ENCODE data around the gene JSRP1.

GRCh38 chr19:2277138-2277537 is 20.9 kb upstream of the JSRP1 start:
- TF ChIP-seq, protein P1, sequence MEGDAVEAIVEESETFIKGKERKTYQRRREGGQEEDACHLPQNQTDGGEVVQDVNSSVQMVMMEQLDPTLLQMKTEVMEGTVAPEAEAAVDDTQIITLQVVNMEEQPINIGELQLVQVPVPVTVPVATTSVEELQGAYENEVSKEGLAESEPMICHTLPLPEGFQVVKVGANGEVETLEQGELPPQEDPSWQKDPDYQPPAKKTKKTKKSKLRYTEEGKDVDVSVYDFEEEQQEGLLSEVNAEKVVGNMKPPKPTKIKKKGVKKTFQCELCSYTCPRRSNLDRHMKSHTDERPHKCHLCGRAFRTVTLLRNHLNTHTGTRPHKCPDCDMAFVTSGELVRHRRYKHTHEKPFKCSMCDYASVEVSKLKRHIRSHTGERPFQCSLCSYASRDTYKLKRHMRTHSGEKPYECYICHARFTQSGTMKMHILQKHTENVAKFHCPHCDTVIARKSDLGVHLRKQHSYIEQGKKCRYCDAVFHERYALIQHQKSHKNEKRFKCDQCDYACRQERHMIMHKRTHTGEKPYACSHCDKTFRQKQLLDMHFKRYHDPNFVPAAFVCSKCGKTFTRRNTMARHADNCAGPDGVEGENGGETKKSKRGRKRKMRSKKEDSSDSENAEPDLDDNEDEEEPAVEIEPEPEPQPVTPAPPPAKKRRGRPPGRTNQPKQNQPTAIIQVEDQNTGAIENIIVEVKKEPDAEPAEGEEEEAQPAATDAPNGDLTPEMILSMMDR (conservative IDR thresholded peaks at IDR 0.05 in 1 of 2, IDR thresholded peaks at IDR 0.05 in 1 of 2; ENCODE audit: low read depth in 1 of 2, low read length in 2 of 2), result no peak
- TF ChIP-seq EZH2 (IDR thresholded peaks at IDR 0.05; ENCODE audit: low read length, missing control alignments), result no peak

All from fibroblast of lung (primary cell).